IMR-90 (cell line): Measurements from ENCODE around the gene WDR37.

ENCODE experiments used
- BHLHE40 ChIP-seq: fragments of 150-350 bp; IDR thresholded peaks from 2 replicates; pipeline ENCODE4 v1.6.1; 2016; ENCODE audit warnings: mild to moderate bottlenecking, low read depth, low read length
- NFE2L2 ChIP-seq: fragments of 150-350 bp; IDR thresholded peaks from 2 replicates; pipeline ENCODE4 v1.6.1; 2016; ENCODE audit warnings: low read depth, mild to moderate bottlenecking, low read length
- POLR2A ChIP-seq: IDR thresholded peaks from 2 replicates; pipeline ENCODE4 v1.6.1; 2012; ENCODE audit warnings: mild to moderate bottlenecking, low read depth, low read length
- RAD21 ChIP-seq: IDR thresholded peaks from 2 replicates; pipeline ENCODE4 v1.6.1; 2012; ENCODE audit warnings: low read length, improper control_type of control experiment
- TF ChIP-seq, protein P1 (sequence below): conservative IDR thresholded peaks from 2 replicates; pipeline ENCODE4 v1.5.1; 2012; ENCODE audit warnings: mild to moderate bottlenecking, low read depth, low read length, improper control_type of control experiment

DNA sequence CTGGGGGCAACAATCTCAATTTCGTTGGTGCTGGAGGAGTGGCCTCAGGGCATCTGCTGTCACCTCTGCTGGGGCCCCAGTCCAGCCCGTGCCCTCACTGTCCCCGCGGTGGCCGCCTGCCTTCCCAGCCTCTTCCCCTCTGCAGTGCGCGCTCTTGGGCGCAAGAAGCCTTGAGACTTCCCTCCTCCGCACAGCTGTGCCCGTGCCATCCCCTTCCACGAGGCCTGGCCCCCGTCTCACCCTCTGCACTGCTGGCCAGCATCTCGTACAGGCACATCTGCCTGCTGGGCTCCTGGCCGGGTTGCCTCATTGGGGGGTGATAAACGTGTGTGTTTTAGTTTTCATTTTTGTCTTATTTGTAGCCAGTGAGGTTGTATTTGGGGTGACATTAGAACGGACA, 44.5 kb upstream of the WDR37 start:
- TF ChIP-seq NFE2L2 (no peak), BHLHE40 (no peak), POLR2A (no peak), RAD21 (no peak)
- TF ChIP-seq, protein P1, sequence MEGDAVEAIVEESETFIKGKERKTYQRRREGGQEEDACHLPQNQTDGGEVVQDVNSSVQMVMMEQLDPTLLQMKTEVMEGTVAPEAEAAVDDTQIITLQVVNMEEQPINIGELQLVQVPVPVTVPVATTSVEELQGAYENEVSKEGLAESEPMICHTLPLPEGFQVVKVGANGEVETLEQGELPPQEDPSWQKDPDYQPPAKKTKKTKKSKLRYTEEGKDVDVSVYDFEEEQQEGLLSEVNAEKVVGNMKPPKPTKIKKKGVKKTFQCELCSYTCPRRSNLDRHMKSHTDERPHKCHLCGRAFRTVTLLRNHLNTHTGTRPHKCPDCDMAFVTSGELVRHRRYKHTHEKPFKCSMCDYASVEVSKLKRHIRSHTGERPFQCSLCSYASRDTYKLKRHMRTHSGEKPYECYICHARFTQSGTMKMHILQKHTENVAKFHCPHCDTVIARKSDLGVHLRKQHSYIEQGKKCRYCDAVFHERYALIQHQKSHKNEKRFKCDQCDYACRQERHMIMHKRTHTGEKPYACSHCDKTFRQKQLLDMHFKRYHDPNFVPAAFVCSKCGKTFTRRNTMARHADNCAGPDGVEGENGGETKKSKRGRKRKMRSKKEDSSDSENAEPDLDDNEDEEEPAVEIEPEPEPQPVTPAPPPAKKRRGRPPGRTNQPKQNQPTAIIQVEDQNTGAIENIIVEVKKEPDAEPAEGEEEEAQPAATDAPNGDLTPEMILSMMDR: no peak
